ENCODE measurements around the gene SMAD5.

DNA sequence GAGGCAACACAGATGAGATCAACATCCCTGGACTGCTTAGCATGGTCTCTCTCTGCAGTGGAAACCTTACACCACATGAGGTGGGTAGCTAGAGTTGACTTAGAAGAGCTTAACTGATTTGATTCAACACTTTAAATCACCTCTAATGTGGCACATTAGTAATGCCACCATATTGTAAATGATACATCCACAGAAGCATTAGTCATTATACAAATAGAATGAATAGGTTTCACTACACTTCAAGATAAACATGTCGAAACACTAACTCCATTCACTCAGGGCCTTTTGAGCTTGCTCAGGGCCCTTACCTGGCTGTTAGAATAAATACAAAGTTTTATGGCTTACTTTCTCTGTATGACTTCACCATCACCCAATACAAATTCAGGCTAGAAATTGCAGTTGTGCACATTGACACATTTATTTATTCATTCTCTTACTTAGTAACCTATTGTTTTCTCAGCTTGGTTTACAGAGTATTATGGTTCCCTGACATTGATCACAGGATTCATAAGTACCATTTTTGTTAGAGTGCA lies 9.3 kb upstream of the SMAD5 start:
- TF ChIP-seq, protein P1, sequence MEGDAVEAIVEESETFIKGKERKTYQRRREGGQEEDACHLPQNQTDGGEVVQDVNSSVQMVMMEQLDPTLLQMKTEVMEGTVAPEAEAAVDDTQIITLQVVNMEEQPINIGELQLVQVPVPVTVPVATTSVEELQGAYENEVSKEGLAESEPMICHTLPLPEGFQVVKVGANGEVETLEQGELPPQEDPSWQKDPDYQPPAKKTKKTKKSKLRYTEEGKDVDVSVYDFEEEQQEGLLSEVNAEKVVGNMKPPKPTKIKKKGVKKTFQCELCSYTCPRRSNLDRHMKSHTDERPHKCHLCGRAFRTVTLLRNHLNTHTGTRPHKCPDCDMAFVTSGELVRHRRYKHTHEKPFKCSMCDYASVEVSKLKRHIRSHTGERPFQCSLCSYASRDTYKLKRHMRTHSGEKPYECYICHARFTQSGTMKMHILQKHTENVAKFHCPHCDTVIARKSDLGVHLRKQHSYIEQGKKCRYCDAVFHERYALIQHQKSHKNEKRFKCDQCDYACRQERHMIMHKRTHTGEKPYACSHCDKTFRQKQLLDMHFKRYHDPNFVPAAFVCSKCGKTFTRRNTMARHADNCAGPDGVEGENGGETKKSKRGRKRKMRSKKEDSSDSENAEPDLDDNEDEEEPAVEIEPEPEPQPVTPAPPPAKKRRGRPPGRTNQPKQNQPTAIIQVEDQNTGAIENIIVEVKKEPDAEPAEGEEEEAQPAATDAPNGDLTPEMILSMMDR (IDR thresholded peaks at IDR 0.05) = no peak
- TF ChIP-seq POLR2AphosphoS5 (IDR thresholded peaks at IDR 0.05) = no peak
